Measurements from ENCODE around the gene TEX19. TPM values are rescaled to one million over a fixed set of nuclear protein-coding genes. Genes with fewer than 3 reads are reported as not detected.

Gene TEX19
- total and polyA plus RNA-seq, 2 experiments from 2014 or later, result 0.10 to 0.66 TPM

GRCh38 chr17:82323514-82324234, 35.4 kb upstream of the TEX19 start (continued):
- no peak for TF ChIP-seq ETS1 (IDR thresholded peaks at IDR 0.05)

GRCh38 chr17:82324566-82325285, 34.3 kb upstream of the TEX19 start:
- no peaks in the 10 kb centered on the region for H3K79me2 ChIP-seq (replicated peaks; ENCODE audit: insufficient read depth)
- Mint-ChIP-seq H3K36me3 (ENCODE audit: low read depth) (no peaks in the 10 kb centered on the region), H3K27me3 (ENCODE audit: insufficient read depth, low read depth, poor library complexity) (peaks cover 11% of the 10 kb centered on the region), H3K4me1 (peaks cover 16% of the 10 kb centered on the region), H3K27ac (no peak overlapping the region), H3K9me3 (no peaks in the 10 kb centered on the region), H3K4me3 (no peak overlapping the region)
- H3K4me2 ChIP-seq, result no peak overlapping the region
- H3K36me3 ChIP-seq (ENCODE audit: insufficient read depth), result no peaks in the 10 kb centered on the region
- ATAC-seq, result no peak
- H3K4me1 ChIP-seq (ENCODE audit: insufficient read depth), result no peaks in the 10 kb centered on the region
- no peak overlapping the region for H3K27ac ChIP-seq (ENCODE audit: low read depth)
- H3K4me3 ChIP-seq, result no peak overlapping the region
- no peaks in the 10 kb centered on the region for H3K27me3 ChIP-seq (ENCODE audit: insufficient read depth)
- no peaks in the 10 kb centered on the region for H3K9me2 ChIP-seq (ENCODE audit: insufficient read depth)
- H4K20me1 ChIP-seq (replicated peaks; ENCODE audit: insufficient read depth), result no peaks in the 10 kb centered on the region
- H2AFZ ChIP-seq, result no peak overlapping the region
- DNase-seq (ENCODE audit: low spot score), result no peak
- H3F3A ChIP-seq (replicated peaks; ENCODE audit: low read depth), result peaks cover under 1% of the 10 kb centered on the region; the same call in 1 of the 2 replicates
- no peak for TF ChIP-seq ZNF114 (CRISPR knock-in tag; IDR thresholded peaks at IDR 0.05)
- no peak for TF ChIP-seq EZH2phosphoT487 (IDR thresholded peaks at IDR 0.05; ENCODE audit: unreplicated experiment)
- no peak for TF ChIP-seq REST (IDR thresholded peaks at IDR 0.05; ENCODE audit: unreplicated experiment)
- no peak for TF ChIP-seq EZH2 (IDR thresholded peaks at IDR 0.05; ENCODE audit: low read depth, unreplicated experiment)
- no peak for TF ChIP-seq ZNF331 (CRISPR knock-in tag; IDR thresholded peaks at IDR 0.05; ENCODE audit: low read depth)
- TF ChIP-seq, protein P1, sequence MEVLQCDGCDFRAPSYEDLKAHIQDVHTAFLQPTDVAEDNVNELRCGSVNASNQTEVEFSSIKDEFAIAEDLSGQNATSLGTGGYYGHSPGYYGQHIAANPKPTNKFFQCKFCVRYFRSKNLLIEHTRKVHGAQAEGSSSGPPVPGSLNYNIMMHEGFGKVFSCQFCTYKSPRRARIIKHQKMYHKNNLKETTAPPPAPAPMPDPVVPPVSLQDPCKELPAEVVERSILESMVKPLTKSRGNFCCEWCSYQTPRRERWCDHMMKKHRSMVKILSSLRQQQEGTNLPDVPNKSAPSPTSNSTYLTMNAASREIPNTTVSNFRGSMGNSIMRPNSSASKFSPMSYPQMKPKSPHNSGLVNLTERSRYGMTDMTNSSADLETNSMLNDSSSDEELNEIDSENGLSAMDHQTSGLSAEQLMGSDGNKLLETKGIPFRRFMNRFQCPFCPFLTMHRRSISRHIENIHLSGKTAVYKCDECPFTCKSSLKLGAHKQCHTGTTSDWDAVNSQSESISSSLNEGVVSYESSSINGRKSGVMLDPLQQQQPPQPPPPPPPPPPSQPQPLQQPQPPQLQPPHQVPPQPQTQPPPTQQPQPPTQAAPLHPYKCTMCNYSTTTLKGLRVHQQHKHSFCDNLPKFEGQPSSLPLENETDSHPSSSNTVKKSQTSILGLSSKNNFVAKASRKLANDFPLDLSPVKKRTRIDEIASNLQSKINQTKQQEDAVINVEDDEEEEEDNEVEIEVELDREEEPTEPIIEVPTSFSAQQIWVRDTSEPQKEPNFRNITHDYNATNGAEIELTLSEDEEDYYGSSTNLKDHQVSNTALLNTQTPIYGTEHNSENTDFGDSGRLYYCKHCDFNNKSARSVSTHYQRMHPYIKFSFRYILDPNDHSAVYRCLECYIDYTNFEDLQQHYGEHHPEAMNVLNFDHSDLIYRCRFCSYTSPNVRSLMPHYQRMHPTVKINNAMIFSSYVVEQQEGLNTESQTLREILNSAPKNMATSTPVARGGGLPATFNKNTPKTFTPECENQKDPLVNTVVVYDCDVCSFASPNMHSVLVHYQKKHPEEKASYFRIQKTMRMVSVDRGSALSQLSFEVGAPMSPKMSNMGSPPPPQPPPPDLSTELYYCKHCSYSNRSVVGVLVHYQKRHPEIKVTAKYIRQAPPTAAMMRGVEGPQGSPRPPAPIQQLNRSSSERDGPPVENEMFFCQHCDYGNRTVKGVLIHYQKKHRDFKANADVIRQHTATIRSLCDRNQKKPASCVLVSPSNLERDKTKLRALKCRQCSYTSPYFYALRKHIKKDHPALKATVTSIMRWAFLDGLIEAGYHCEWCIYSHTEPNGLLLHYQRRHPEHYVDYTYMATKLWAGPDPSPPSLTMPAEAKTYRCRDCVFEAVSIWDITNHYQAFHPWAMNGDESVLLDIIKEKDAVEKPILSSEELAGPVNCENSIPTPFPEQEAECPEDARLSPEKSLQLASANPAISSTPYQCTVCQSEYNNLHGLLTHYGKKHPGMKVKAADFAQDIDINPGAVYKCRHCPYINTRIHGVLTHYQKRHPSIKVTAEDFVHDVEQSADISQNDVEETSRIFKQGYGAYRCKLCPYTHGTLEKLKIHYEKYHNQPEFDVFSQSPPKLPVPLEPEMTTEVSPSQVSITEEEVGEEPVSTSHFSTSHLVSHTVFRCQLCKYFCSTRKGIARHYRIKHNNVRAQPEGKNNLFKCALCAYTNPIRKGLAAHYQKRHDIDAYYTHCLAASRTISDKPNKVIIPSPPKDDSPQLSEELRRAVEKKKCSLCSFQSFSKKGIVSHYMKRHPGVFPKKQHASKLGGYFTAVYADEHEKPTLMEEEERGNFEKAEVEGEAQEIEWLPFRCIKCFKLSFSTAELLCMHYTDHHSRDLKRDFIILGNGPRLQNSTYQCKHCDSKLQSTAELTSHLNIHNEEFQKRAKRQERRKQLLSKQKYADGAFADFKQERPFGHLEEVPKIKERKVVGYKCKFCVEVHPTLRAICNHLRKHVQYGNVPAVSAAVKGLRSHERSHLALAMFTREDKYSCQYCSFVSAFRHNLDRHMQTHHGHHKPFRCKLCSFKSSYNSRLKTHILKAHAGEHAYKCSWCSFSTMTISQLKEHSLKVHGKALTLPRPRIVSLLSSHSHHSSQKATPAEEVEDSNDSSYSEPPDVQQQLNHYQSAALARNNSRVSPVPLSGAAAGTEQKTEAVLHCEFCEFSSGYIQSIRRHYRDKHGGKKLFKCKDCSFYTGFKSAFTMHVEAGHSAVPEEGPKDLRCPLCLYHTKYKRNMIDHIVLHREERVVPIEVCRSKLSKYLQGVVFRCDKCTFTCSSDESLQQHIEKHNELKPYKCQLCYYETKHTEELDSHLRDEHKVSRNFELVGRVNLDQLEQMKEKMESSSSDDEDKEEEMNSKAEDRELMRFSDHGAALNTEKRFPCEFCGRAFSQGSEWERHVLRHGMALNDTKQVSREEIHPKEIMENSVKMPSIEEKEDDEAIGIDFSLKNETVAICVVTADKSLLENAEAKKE (CRISPR knock-in tag; IDR thresholded peaks at IDR 0.05), result no peak
- no peak for TF ChIP-seq STAT1 (IDR thresholded peaks at IDR 0.05; ENCODE audit: unreplicated experiment)
- no peak for TF ChIP-seq CREB1 (CRISPR knock-in tag; IDR thresholded peaks at IDR 0.05; ENCODE audit: low read depth)
- TF ChIP-seq CTCF (conservative IDR thresholded peaks at IDR 0.05; ENCODE audit: low read depth in 2 of 2), result no peak

Measured in GM23338 (cell line).